Measurements from ENCODE around the gene SLC14A1. TPM values are rescaled to one million over a fixed set of nuclear protein-coding genes. Genes with fewer than 3 reads are reported as not detected.

Gene SLC14A1
- total and polyA plus RNA-seq, 2 of the 13 experiments (the other 11 are each of a cell fraction or from before 2014, with no cell fraction given): not detected

DNA sequence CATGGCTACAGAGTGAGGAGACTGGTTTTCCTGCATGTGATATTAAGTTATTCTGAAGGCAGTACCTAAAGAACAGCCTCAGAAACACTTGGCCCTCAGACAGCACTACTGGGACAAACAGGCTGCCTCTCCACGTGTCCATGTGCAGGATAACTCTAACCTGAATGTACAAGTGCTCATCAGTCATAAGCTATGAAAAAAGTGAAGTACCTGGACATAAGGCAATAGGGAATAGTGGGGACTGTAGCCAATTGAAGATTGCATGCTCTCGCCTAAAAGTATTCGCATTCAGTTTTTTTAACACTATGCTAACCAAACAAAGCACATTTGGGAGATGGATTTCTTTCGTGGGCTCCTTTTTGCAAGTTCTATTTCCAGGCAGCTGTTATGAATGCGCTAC lies 33.0 kb downstream of the SLC14A1 start:
- POLR2A ChIA-PET: no interaction called here
- H4K20me1 ChIP-seq (ENCODE audit: insufficient read depth, low read length): no peaks in the 10 kb centered on the region
- TF ChIP-seq NFIC (IDR thresholded peaks at IDR 0.05; ENCODE audit: low read length) (no peak), JDP2 (CRISPR knock-in tag; IDR thresholded peaks at IDR 0.05; ENCODE audit: borderline replicate concordance) (no peak), ZFP36L1 (CRISPR knock-in tag; IDR thresholded peaks at IDR 0.05) (no peak), ZNF292 (CRISPR knock-in tag; IDR thresholded peaks at IDR 0.05; ENCODE audit: borderline replicate concordance, low read depth) (no peak), ZNF253 (CRISPR knock-in tag; IDR thresholded peaks at IDR 0.05; ENCODE audit: borderline replicate concordance) (no peak), TCF12 (IDR thresholded peaks at IDR 0.05) (no peak), TCF12 (CRISPR knock-in tag; IDR thresholded peaks at IDR 0.05) (no peak), HMGXB4 (CRISPR knock-in tag; IDR thresholded peaks at IDR 0.05; ENCODE audit: borderline replicate concordance in 1 of 2, low read depth in 1 of 2) (no peak), POGZ (CRISPR knock-in tag; IDR thresholded peaks at IDR 0.05) (no peak), ZNF850 (CRISPR knock-in tag; conservative IDR thresholded peaks at IDR 0.05) (no peak), SMAD1 (CRISPR knock-in tag; IDR thresholded peaks at IDR 0.05; ENCODE audit: borderline replicate concordance, low read depth) (no peak), SP2 (CRISPR knock-in tag; IDR thresholded peaks at IDR 0.05) (no peak), ZNF543 (CRISPR knock-in tag; IDR thresholded peaks at IDR 0.05) (no peak)
- TF ChIP-seq, protein P1, sequence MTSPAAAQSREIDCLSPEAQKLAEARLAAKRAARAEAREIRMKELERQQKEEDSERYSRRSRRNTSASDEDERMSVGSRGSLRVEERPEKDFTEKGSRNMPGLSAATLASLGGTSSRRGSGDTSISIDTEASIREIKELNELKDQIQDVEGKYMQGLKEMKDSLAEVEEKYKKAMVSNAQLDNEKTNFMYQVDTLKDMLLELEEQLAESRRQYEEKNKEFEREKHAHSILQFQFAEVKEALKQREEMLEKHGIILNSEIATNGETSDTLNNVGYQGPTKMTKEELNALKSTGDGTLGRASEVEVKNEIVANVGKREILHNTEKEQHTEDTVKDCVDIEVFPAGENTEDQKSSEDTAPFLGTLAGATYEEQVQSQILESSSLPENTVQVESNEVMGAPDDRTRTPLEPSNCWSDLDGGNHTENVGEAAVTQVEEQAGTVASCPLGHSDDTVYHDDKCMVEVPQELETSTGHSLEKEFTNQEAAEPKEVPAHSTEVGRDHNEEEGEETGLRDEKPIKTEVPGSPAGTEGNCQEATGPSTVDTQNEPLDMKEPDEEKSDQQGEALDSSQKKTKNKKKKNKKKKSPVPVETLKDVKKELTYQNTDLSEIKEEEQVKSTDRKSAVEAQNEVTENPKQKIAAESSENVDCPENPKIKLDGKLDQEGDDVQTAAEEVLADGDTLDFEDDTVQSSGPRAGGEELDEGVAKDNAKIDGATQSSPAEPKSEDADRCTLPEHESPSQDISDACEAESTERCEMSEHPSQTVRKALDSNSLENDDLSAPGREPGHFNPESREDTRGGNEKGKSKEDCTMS (CRISPR knock-in tag; conservative IDR thresholded peaks at IDR 0.05): no peak
- TF ChIP-seq, protein P2, sequence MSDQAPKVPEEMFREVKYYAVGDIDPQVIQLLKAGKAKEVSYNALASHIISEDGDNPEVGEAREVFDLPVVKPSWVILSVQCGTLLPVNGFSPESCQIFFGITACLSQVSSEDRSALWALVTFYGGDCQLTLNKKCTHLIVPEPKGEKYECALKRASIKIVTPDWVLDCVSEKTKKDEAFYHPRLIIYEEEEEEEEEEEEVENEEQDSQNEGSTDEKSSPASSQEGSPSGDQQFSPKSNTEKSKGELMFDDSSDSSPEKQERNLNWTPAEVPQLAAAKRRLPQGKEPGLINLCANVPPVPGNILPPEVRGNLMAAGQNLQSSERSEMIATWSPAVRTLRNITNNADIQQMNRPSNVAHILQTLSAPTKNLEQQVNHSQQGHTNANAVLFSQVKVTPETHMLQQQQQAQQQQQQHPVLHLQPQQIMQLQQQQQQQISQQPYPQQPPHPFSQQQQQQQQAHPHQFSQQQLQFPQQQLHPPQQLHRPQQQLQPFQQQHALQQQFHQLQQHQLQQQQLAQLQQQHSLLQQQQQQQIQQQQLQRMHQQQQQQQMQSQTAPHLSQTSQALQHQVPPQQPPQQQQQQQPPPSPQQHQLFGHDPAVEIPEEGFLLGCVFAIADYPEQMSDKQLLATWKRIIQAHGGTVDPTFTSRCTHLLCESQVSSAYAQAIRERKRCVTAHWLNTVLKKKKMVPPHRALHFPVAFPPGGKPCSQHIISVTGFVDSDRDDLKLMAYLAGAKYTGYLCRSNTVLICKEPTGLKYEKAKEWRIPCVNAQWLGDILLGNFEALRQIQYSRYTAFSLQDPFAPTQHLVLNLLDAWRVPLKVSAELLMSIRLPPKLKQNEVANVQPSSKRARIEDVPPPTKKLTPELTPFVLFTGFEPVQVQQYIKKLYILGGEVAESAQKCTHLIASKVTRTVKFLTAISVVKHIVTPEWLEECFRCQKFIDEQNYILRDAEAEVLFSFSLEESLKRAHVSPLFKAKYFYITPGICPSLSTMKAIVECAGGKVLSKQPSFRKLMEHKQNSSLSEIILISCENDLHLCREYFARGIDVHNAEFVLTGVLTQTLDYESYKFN (CRISPR knock-in tag; conservative IDR thresholded peaks at IDR 0.05): no peak
- TF ChIP-seq, protein P3, sequence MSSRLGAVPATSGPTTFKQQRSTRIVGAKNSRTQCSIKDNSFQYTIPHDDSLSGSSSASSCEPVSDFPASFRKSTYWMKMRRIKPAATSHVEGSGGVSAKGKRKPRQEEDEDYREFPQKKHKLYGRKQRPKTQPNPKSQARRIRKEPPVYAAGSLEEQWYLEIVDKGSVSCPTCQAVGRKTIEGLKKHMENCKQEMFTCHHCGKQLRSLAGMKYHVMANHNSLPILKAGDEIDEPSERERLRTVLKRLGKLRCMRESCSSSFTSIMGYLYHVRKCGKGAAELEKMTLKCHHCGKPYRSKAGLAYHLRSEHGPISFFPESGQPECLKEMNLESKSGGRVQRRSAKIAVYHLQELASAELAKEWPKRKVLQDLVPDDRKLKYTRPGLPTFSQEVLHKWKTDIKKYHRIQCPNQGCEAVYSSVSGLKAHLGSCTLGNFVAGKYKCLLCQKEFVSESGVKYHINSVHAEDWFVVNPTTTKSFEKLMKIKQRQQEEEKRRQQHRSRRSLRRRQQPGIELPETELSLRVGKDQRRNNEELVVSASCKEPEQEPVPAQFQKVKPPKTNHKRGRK (CRISPR knock-in tag; IDR thresholded peaks at IDR 0.05): no peak

More for the DNA sequence above, 33.0 kb downstream of the SLC14A1 start:
- H3K27me3 ChIP-seq (ENCODE audit: control insufficient read depth in 1 of 2, insufficient read depth in 2 of 2, low read length in 2 of 2): peaks cover 0 to 2% of the 10 kb centered on the region in 2 experiments; a peak in 2 of 5 replicates
- intact Hi-C loops (cut with micrococcal nuclease; ENCODE audit: unreplicated experiment): no loop called here
- no peak overlapping the region for H2AFZ ChIP-seq (ENCODE audit: low read length)
- FAIRE-seq (no peak), DNase-seq (ENCODE audit: low spot score) (no peak), ATAC-seq (no peak)
- H3K79me2 ChIP-seq (ENCODE audit: insufficient read depth, low read length): no peaks in the 10 kb centered on the region
- no TSS peak for BruUV-seq (replicated peaks)
- no peak overlapping the region for H3K27ac ChIP-seq (ENCODE audit: extremely low read length, insufficient read depth, low read length)
- no peak overlapping the region for H3K4me3 ChIP-seq (replicated peaks in 1 of 3; ENCODE audit: insufficient read depth in 1 of 3, low read depth in 2 of 3, low read length in 3 of 3)
- no peaks in the 10 kb centered on the region for H3K36me3 ChIP-seq (replicated peaks in 1 of 2; ENCODE audit: control insufficient read depth in 1 of 2, insufficient read depth in 2 of 2, low read length in 2 of 2)
- in situ Hi-C loops (cut with HindIII; ENCODE audit: extremely low pct_ligation_motif_present, low pct_unique_long_range_greater_than_20kb): no loop called here
- no peak overlapping the region for H3K4me2 ChIP-seq (ENCODE audit: low read depth, low read length)
- 40% methylated on average over 5 of the region's 5 CpGs for WGBS (ENCODE audit: low lambda C conversion rate)
- no peaks in the 10 kb centered on the region for H3K9me3 ChIP-seq (ENCODE audit: low read length)
- H3K4me1 ChIP-seq (ENCODE audit: insufficient read depth, low read length): no peaks in the 10 kb centered on the region
- H3K9ac ChIP-seq (ENCODE audit: insufficient read depth, low read depth, low read length): no peak overlapping the region
- CTCF ChIA-PET (ENCODE audit: low intra/inter-chr PET ratio, low total read pairs): no interaction called here

Measured in HepG2 (cell line).